SU-DHL-6 (cell line): ENCODE measurements around the gene PKN3.

Experiments used
- EZH2phosphoT487 ChIP-seq: fragments of 200-600 bp; sonication (generic), shearing (Covaris generic); conservative IDR thresholded peaks from 2 replicates; pipeline ENCODE4 v1.6.1; 2018; ENCODE audit warnings: mild to moderate bottlenecking, antibody characterized with exemption, low read length, moderate library complexity, mixed read lengths
- TF ChIP-seq, protein P1 (sequence below): fragments of 200-600 bp; sonication (generic); IDR thresholded peaks from one replicate; pipeline ENCODE4 v1.5.1; 2017; ENCODE audit warnings: antibody characterized with exemption, mild to moderate bottlenecking, low read length, moderate library complexity; ENCODE audit not compliant: insufficient read depth, poor library complexity, severe bottlenecking

DNA sequence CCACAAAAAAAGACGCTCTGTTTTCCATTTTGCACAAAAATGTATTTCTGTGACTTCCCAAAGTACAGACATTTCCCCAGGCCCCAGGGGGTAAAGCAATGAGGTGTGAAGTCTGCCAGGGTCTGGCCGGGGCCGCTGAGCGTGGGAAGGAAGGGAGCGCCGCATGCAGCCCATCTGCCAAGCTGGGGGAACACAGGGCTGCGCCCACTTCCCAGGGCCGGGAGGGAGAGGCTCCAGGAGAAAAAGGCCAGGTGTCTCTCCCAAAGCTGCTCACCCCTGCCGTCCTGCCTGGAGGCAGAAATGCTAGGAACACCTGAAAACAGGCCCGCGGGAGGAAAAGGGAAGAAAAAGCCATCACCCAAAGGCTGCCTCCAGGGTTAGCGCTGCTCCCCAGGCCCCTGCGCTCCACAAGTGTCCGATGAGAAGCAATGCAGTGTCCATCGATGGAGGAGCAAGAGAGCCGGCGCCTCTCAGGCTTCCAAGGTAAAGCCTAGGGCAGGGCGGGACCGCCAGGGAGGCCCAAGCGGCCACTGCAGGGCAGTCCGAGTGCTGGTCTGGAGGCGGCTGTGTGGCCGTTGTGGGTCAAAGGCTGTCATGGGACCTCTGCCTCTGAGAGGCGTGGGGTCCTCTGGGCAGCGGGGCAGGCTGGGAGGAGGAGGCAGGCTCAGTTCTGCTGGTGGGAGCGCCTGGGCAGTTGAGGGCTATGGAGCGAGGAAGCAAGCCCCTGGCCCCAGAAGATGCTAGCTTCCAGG, 27.6 kb downstream of the PKN3 start:
- TF ChIP-seq, protein P1, sequence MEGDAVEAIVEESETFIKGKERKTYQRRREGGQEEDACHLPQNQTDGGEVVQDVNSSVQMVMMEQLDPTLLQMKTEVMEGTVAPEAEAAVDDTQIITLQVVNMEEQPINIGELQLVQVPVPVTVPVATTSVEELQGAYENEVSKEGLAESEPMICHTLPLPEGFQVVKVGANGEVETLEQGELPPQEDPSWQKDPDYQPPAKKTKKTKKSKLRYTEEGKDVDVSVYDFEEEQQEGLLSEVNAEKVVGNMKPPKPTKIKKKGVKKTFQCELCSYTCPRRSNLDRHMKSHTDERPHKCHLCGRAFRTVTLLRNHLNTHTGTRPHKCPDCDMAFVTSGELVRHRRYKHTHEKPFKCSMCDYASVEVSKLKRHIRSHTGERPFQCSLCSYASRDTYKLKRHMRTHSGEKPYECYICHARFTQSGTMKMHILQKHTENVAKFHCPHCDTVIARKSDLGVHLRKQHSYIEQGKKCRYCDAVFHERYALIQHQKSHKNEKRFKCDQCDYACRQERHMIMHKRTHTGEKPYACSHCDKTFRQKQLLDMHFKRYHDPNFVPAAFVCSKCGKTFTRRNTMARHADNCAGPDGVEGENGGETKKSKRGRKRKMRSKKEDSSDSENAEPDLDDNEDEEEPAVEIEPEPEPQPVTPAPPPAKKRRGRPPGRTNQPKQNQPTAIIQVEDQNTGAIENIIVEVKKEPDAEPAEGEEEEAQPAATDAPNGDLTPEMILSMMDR, result no peak
- no peak for TF ChIP-seq EZH2phosphoT487
